ENCODE results near the gene CACNA2D1.

The CACNA2D1 gene

GRCh38 chr7:82360591-82361368 lies 82.8 kb downstream of the CACNA2D1 start:
- DNase-seq (ENCODE audit: low read depth, low spot score) = no peak
- TF ChIP-seq CTCF (IDR thresholded peaks at IDR 0.05; ENCODE audit: low read depth, low read length) = no peak
- in situ Hi-C loops (cut with HindIII; ENCODE audit: low sequenced_read_pairs) = no loop called here

GRCh38 chr7:82359426-82359825 lies 84.2 kb downstream of the CACNA2D1 start:
- H3K4me3 ChIP-seq (ENCODE audit: low read depth, low read length) = no peak overlapping the region
- in situ Hi-C loops (cut with HindIII; ENCODE audit: low sequenced_read_pairs) = no loop called here
- no peak for TF ChIP-seq CTCF (IDR thresholded peaks at IDR 0.05; ENCODE audit: low read depth, low read length)

More at GRCh38 chr7:82360591-82361368, 82.8 kb downstream of the CACNA2D1 start:
- H3K4me3 ChIP-seq (ENCODE audit: low read depth, low read length) = no peak overlapping the region

GRCh38 chr7:82358923-82359322 lies 84.7 kb downstream of the CACNA2D1 start:
- TF ChIP-seq CTCF (IDR thresholded peaks at IDR 0.05; ENCODE audit: low read depth, low read length) = no peak
- no peak overlapping the region for H3K4me3 ChIP-seq (ENCODE audit: low read depth, low read length)
- DNase-seq (ENCODE audit: low read depth, low spot score) = no peak
- in situ Hi-C loops (cut with HindIII; ENCODE audit: low sequenced_read_pairs) = no loop called here

More at GRCh38 chr7:82359426-82359825, 84.2 kb downstream of the CACNA2D1 start:
- no peak for DNase-seq (ENCODE audit: low read depth, low spot score)

GRCh38 chr7:82358009-82358578 lies 85.5 kb downstream of the CACNA2D1 start:
- H3K4me3 ChIP-seq (ENCODE audit: low read depth, low read length) = no peak overlapping the region
- DNase-seq (ENCODE audit: low read depth, low spot score) = no peak
- in situ Hi-C loops (cut with HindIII; ENCODE audit: low sequenced_read_pairs) = no loop called here
- TF ChIP-seq CTCF (IDR thresholded peaks at IDR 0.05; ENCODE audit: low read depth, low read length) = no peak

GRCh38 chr7:82348251-82348650 lies 95.3 kb downstream of the CACNA2D1 start:
- no peak for DNase-seq (ENCODE audit: low read depth, low spot score)
- H3K4me3 ChIP-seq (ENCODE audit: low read depth, low read length) = no peak overlapping the region
- TF ChIP-seq CTCF (IDR thresholded peaks at IDR 0.05; ENCODE audit: low read depth, low read length) = no peak
- in situ Hi-C loops (cut with HindIII; ENCODE audit: low sequenced_read_pairs) = no loop called here

- no peak for TF ChIP-seq CTCF (IDR thresholded peaks at IDR 0.05; ENCODE audit: low read depth, low read length)
- no peak for DNase-seq (ENCODE audit: low read depth, low spot score)
- in situ Hi-C loops (cut with HindIII; ENCODE audit: low sequenced_read_pairs) = no loop called here
Measured at GRCh38 chr7:82347808-82348207, 95.8 kb downstream of the CACNA2D1 start.

More at GRCh38 chr7:82347808-82348207, 95.8 kb downstream of the CACNA2D1 start:
- H3K4me3 ChIP-seq (ENCODE audit: low read depth, low read length) = no peak overlapping the region

All from astrocyte of the spinal cord (primary cell).